ENCODE measurements around the gene DSCAM.
A peak's percentile ranks its signal among the peaks of the same experiment; 100 is the strongest.

DSCAM gene

GRCh38 chr21:40534886-40535285 lies 312.1 kb downstream of the DSCAM start:
- DNase-seq (ENCODE audit: low spot score): no peak

- no peak for DNase-seq (ENCODE audit: low spot score)
These were observed 315.4 kb downstream of the DSCAM start for GRCh38 chr21:40531431-40532110.

- no peak for DNase-seq (ENCODE audit: low spot score)
These were observed 315.9 kb downstream of the DSCAM start for GRCh38 chr21:40531016-40531415.

GRCh38 chr21:40517646-40518045 lies 329.3 kb downstream of the DSCAM start:
- DNase-seq (ENCODE audit: low spot score): no peak

- peak; percentile 31 for DNase-seq (ENCODE audit: low spot score)
These were observed 330.6 kb downstream of the DSCAM start for GRCh38 chr21:40516335-40516734.

- no peak for DNase-seq (ENCODE audit: low spot score)
These were observed 334.4 kb downstream of the DSCAM start for GRCh38 chr21:40512590-40512989.

GRCh38 chr21:40507978-40508377 lies 339.0 kb downstream of the DSCAM start:
- no peak for DNase-seq (ENCODE audit: low spot score)

GRCh38 chr21:40505681-40506080 lies 341.3 kb downstream of the DSCAM start:
- no peak for DNase-seq (ENCODE audit: low spot score)

- DNase-seq (ENCODE audit: low spot score): no peak
These were observed 341.7 kb downstream of the DSCAM start for GRCh38 chr21:40505244-40505643.

- DNase-seq (ENCODE audit: low spot score): no peak
These were observed 342.1 kb downstream of the DSCAM start for GRCh38 chr21:40504825-40505224.

- no peak for DNase-seq (ENCODE audit: low spot score)
These were observed 350.8 kb downstream of the DSCAM start for GRCh38 chr21:40496116-40496515.

GRCh38 chr21:40490408-40490807 lies 356.6 kb downstream of the DSCAM start:
- no peak for DNase-seq (ENCODE audit: low spot score)

GRCh38 chr21:40489001-40489400 lies 358.0 kb downstream of the DSCAM start:
- DNase-seq (ENCODE audit: low spot score): no peak

GRCh38 chr21:40481764-40482163 lies 365.2 kb downstream of the DSCAM start:
- no peak for DNase-seq (ENCODE audit: low spot score)

- no peak for DNase-seq (ENCODE audit: low spot score)
These were observed 372.4 kb downstream of the DSCAM start for GRCh38 chr21:40474513-40474912.

- no peak for DNase-seq (ENCODE audit: low spot score)
These were observed 374.9 kb downstream of the DSCAM start for GRCh38 chr21:40472013-40472412.

- DNase-seq (ENCODE audit: low spot score): peak; percentile 14
These were observed 375.9 kb downstream of the DSCAM start for GRCh38 chr21:40471103-40471502.

- peak; percentile 22 for DNase-seq (ENCODE audit: low spot score)
These were observed 380.0 kb downstream of the DSCAM start for GRCh38 chr21:40466893-40467483.

GRCh38 chr21:40465382-40465781 lies 381.6 kb downstream of the DSCAM start:
- no peak for DNase-seq (ENCODE audit: low spot score)

- no peak for DNase-seq (ENCODE audit: low spot score)
These were observed 383.8 kb downstream of the DSCAM start for GRCh38 chr21:40463176-40463575.

- no peak for DNase-seq (ENCODE audit: low spot score)
These were observed 385.9 kb downstream of the DSCAM start for GRCh38 chr21:40461008-40461407.

GRCh38 chr21:40457741-40458140 lies 389.2 kb downstream of the DSCAM start:
- DNase-seq (ENCODE audit: low spot score): no peak

GRCh38 chr21:40454057-40454456 lies 392.9 kb downstream of the DSCAM start:
- DNase-seq (ENCODE audit: low spot score): no peak

- no peak for DNase-seq (ENCODE audit: low spot score)
These were observed 393.8 kb downstream of the DSCAM start for GRCh38 chr21:40453183-40453582.
